PC-9 (cell line): ENCODE data around the gene ARID2.

Source experiments
- EZH2 ChIP-seq: fragments of 200-600 bp; sonication (generic); IDR thresholded peaks from 2 replicates; pipeline ENCODE4 v1.8.0; 2017; ENCODE audit warnings: antibody characterized with exemption, low read depth
- TF ChIP-seq, protein P1 (sequence below): fragments of 200-600 bp; sonication (generic); conservative IDR thresholded peaks from 2 replicates; pipeline ENCODE4 v1.6.1; 2017; ENCODE audit warnings: mixed run types, antibody characterized with exemption, mild to moderate bottlenecking, moderate library complexity

DNA sequence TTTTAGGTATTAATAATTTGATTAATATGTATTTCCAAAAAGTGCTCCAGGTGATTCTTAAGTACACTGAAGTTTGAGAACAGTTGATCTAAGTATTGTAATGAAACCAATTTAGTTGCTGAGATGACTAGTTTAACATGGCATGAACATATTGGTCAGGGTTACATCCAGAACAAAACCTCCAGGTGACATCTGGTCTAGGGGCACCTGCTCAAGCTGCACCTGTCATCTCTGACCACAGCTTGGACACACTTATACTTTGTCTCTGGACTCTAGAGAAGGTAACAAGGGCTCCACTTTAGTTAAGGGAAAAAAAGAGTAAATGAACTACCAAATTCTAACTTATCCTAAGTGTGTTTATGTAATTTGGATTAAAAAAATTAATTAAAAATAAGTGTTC is 8.1 kb downstream of the ARID2 start:
- TF ChIP-seq, protein P1, sequence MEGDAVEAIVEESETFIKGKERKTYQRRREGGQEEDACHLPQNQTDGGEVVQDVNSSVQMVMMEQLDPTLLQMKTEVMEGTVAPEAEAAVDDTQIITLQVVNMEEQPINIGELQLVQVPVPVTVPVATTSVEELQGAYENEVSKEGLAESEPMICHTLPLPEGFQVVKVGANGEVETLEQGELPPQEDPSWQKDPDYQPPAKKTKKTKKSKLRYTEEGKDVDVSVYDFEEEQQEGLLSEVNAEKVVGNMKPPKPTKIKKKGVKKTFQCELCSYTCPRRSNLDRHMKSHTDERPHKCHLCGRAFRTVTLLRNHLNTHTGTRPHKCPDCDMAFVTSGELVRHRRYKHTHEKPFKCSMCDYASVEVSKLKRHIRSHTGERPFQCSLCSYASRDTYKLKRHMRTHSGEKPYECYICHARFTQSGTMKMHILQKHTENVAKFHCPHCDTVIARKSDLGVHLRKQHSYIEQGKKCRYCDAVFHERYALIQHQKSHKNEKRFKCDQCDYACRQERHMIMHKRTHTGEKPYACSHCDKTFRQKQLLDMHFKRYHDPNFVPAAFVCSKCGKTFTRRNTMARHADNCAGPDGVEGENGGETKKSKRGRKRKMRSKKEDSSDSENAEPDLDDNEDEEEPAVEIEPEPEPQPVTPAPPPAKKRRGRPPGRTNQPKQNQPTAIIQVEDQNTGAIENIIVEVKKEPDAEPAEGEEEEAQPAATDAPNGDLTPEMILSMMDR: no peak
- TF ChIP-seq EZH2: no peak
